IMR-90 (cell line): ENCODE data around the gene TNF. TPM values are rescaled to one million over a fixed set of nuclear protein-coding genes. Genes with fewer than 3 reads are reported as not detected.

Source experiments
- ATAC-seq: fragments of 200-7000 bp; cut with Tn5 transposase; 2 replicates; pipeline ENCODE4 v1.9.1; 2020; ENCODE audit warnings: low read depth, mild to moderate bottlenecking, moderate library complexity
- Bru-seq: library from RNA; stranded (reverse); fragments of 400-500 nt; gene quantifications from one replicate; lab custom pipeline; 2021; lab: Mats Ljungman, UMichigan
- BruChase-seq, 2 experiments: library from RNA; stranded (reverse); fragments of 400-500 nt; gene quantifications; one replicate each; lab custom pipeline; 2021; lab: Mats Ljungman, UMichigan
- BruUV-seq: library from RNA; stranded (reverse); fragments of 400-500 nt; replicated peaks from 2 replicates; lab custom pipeline; 2021; lab: Mats Ljungman, UMichigan
- CTCF ChIA-PET: fragments of 300-600 bp; formaldehyde crosslinking; extraction: SDS; loops from one replicate; lab custom pipeline; 2021; ENCODE audit warnings: antibody characterized with exemption; lab: Yijun Ruan, JAX
- POLR2A ChIA-PET: fragments of 300-600 bp; sonication (Branson Sonifier 250); formaldehyde crosslinking; loops from one replicate; lab custom pipeline; 2022; ENCODE audit warnings: antibody characterized with exemption; ENCODE audit not compliant: unreplicated experiment; lab: Charles Lee
- DNase-seq: peaks from one replicate; pipeline ENCODE4 v3.0.0; 2013
- H2AFZ ChIP-seq: replicated peaks from 2 replicates; pipeline ENCODE3; 2013; ENCODE audit warnings: low read length, mild to moderate bottlenecking; ENCODE audit not compliant: poor library complexity
- H2AK5ac ChIP-seq: 2 replicates; pipeline ENCODE4 v1.6.1; 2013; ENCODE audit warnings: low read depth, low read length, inconsistent platforms
- H2AK9ac ChIP-seq: replicated peaks from 2 replicates; pipeline ENCODE3; 2013; ENCODE audit warnings: mild to moderate bottlenecking, low read depth, low read length, moderate library complexity; ENCODE audit not compliant: poor library complexity
- H2BK120ac ChIP-seq: 2 replicates; pipeline ENCODE4 v1.6.1; 2013; ENCODE audit warnings: low read depth, low read length, inconsistent platforms
- H2BK15ac ChIP-seq: 3 replicates; pipeline ENCODE4 v1.6.1; 2013; ENCODE audit warnings: low read depth, low read length, inconsistent platforms
- H2BK20ac ChIP-seq: 2 replicates; pipeline ENCODE4 v1.6.1; 2013; ENCODE audit warnings: low read depth, mild to moderate bottlenecking, inconsistent platforms, low read length, moderate library complexity
- H2BK5ac ChIP-seq: 2 replicates; pipeline ENCODE4 v1.6.1; 2013; ENCODE audit warnings: mild to moderate bottlenecking, low read depth, low read length, inconsistent platforms; ENCODE audit not compliant: poor library complexity, severe bottlenecking
- H3K14ac ChIP-seq: replicated peaks from 2 replicates; pipeline ENCODE4 v1.6.1; 2013; ENCODE audit warnings: low read depth, low read length, inconsistent platforms
- H3K18ac ChIP-seq: 2 replicates; pipeline ENCODE4 v1.6.1; 2013; ENCODE audit warnings: low read depth, low read length, control low read depth
- H3K23ac ChIP-seq: 2 replicates; pipeline ENCODE4 v1.6.1; 2013; ENCODE audit warnings: low read depth, low read length, inconsistent platforms
- H3K27ac ChIP-seq: 2 replicates; pipeline ENCODE4 v1.5.1; 2013; ENCODE audit warnings: mild to moderate bottlenecking, control low read depth, low read length; ENCODE audit not compliant: insufficient read depth
- H3K27me3 ChIP-seq: 2 replicates; pipeline ENCODE4 v1.6.1; 2013; ENCODE audit warnings: low read length; ENCODE audit not compliant: control insufficient read depth, insufficient read depth
- H3K36me3 ChIP-seq: 2 replicates; pipeline ENCODE4 v1.6.1; 2013; ENCODE audit warnings: low read length, mixed read lengths; ENCODE audit not compliant: control insufficient read depth, insufficient read depth
- H3K4ac ChIP-seq: 2 replicates; pipeline ENCODE4 v1.6.1; 2013; ENCODE audit warnings: low read depth, low read length, inconsistent platforms
- H3K4me1 ChIP-seq: 2 replicates; pipeline ENCODE4 v1.6.1; 2013; ENCODE audit warnings: low read length, mixed read lengths; ENCODE audit not compliant: control insufficient read depth, insufficient read depth
- H3K4me2 ChIP-seq: 2 replicates; pipeline ENCODE4 v1.6.1; 2013; ENCODE audit warnings: low read depth, mild to moderate bottlenecking, control low read depth, low read length, moderate library complexity
- H3K4me3 ChIP-seq: 2 replicates; pipeline ENCODE4 v1.5.1; 2013; ENCODE audit warnings: low read depth, mild to moderate bottlenecking, control low read depth, low read length, moderate library complexity; ENCODE audit not compliant: insufficient read depth
- H3K56ac ChIP-seq: 2 replicates; pipeline ENCODE4 v1.6.1; 2013; ENCODE audit warnings: low read length, inconsistent platforms; ENCODE audit not compliant: insufficient read depth; ENCODE audit errors: extremely low read depth
- H3K79me1 ChIP-seq, 2 experiments: 2 replicates each; pipeline ENCODE4 v1.6.1; 2013; ENCODE audit warnings: low read length in 2 of 2, inconsistent platforms in 1 of 2, low read depth in 1 of 2
- H3K9ac ChIP-seq: 2 replicates; pipeline ENCODE4 v1.6.1; 2013; ENCODE audit warnings: low read depth, low read length, control low read depth
- H3K9me1 ChIP-seq: 2 replicates; pipeline ENCODE4 v1.6.1; 2013; ENCODE audit warnings: low read length, inconsistent platforms; ENCODE audit not compliant: insufficient read depth
- H3K9me3 ChIP-seq: 2 replicates; pipeline ENCODE4 v1.6.1; 2013; ENCODE audit warnings: low read length; ENCODE audit not compliant: control insufficient read depth, insufficient read depth
- H4K20me1 ChIP-seq: 2 replicates; pipeline ENCODE4 v1.6.1; 2013; ENCODE audit warnings: low read length, inconsistent platforms; ENCODE audit not compliant: insufficient read depth
- H4K5ac ChIP-seq: 2 replicates; pipeline ENCODE4 v1.6.1; 2013; ENCODE audit warnings: mild to moderate bottlenecking, low read depth, low read length, control low read depth
- H4K8ac ChIP-seq, 2 experiments: 2 replicates each; pipeline ENCODE4 v1.6.1; 2013; ENCODE audit warnings: low read depth in 2 of 2, low read length in 2 of 2, control low read depth in 1 of 2, inconsistent platforms in 1 of 2
- H4K91ac ChIP-seq: 2 replicates; pipeline ENCODE4 v1.6.1; 2013; ENCODE audit warnings: low read depth, low read length, inconsistent platforms; ENCODE audit not compliant: insufficient read depth
- BHLHE40 ChIP-seq: fragments of 150-350 bp; IDR thresholded peaks from 2 replicates; pipeline ENCODE4 v1.6.1; 2016; ENCODE audit warnings: mild to moderate bottlenecking, low read depth, low read length
- CEBPB ChIP-seq: IDR thresholded peaks from 2 replicates; pipeline ENCODE4 v1.6.1; 2012; ENCODE audit warnings: low read depth, low read length, improper control_type of control experiment
- CHD1 ChIP-seq: IDR thresholded peaks from 2 replicates; pipeline ENCODE4 v1.6.1; 2012; ENCODE audit warnings: low read depth, low read length, improper control_type of control experiment
- CTCF ChIP-seq: conservative IDR thresholded peaks from 2 replicates; pipeline ENCODE4 v1.5.1; 2012; ENCODE audit warnings: mild to moderate bottlenecking, low read depth, low read length, improper control_type of control experiment
- ELK1 ChIP-seq: fragments of 150-350 bp; IDR thresholded peaks from 2 replicates; pipeline ENCODE4 v1.6.1; 2016; ENCODE audit warnings: low read depth, mild to moderate bottlenecking, low read length, moderate library complexity, borderline replicate concordance
- FOS ChIP-seq: fragments of 150-350 bp; IDR thresholded peaks from 2 replicates; pipeline ENCODE4 v1.6.1; 2016; ENCODE audit warnings: low read depth, low read length
- MAFK ChIP-seq: IDR thresholded peaks from 2 replicates; pipeline ENCODE4 v1.6.1; 2012; ENCODE audit warnings: low read depth, low read length, improper control_type of control experiment
- MXI1 ChIP-seq: IDR thresholded peaks from 2 replicates; pipeline ENCODE4 v1.6.1; 2012; ENCODE audit warnings: low read depth, mild to moderate bottlenecking, low read length, moderate library complexity, borderline replicate concordance
- NFE2L2 ChIP-seq: fragments of 150-350 bp; IDR thresholded peaks from 2 replicates; pipeline ENCODE4 v1.6.1; 2016; ENCODE audit warnings: low read depth, mild to moderate bottlenecking, low read length
- POLR2A ChIP-seq: IDR thresholded peaks from 2 replicates; pipeline ENCODE4 v1.6.1; 2012; ENCODE audit warnings: mild to moderate bottlenecking, low read depth, low read length
- RAD21 ChIP-seq: IDR thresholded peaks from 2 replicates; pipeline ENCODE4 v1.6.1; 2012; ENCODE audit warnings: low read length, improper control_type of control experiment
- RCOR1 ChIP-seq: IDR thresholded peaks from 2 replicates; pipeline ENCODE4 v1.6.1; 2012; ENCODE audit warnings: mild to moderate bottlenecking, low read length, improper control_type of control experiment; ENCODE audit not compliant: insufficient replicate concordance
- RFX5 ChIP-seq: IDR thresholded peaks from 2 replicates; pipeline ENCODE4 v1.8.0; 2012; ENCODE audit warnings: low read depth, mild to moderate bottlenecking, low read length, moderate library complexity
- SMC3 ChIP-seq: fragments of 150-350 bp; IDR thresholded peaks from 2 replicates; pipeline ENCODE4 v1.6.1; 2016; ENCODE audit warnings: low read depth, mild to moderate bottlenecking, antibody characterized with exemption, low read length, moderate library complexity
- USF2 ChIP-seq: fragments of 150-350 bp; IDR thresholded peaks from 2 replicates; pipeline ENCODE4 v1.6.1; 2017; ENCODE audit warnings: mild to moderate bottlenecking, antibody characterized with exemption, low read length, low read depth
- WGBS, 2 experiments: methylation state at CpG; one replicate each; pipeline versions ENCODE4 v1.1.5 to v1.1.7; 2013; ENCODE audit warnings: missing lambda C conversion rate in 2 of 2; ENCODE audit not compliant: insufficient read length in 1 of 2; ENCODE audit errors: extremely low coverage in 2 of 2; 5-methylcytosine and 5-hydroxymethylcytosine counted together
- dilution Hi-C: fragments of 300-500 bp; cut with HindIII; formaldehyde crosslinking; loops from one replicate; pipeline ENCODE4 v1.14.3; 2018; ENCODE audit warnings: low sequenced_read_pairs; ENCODE audit not compliant: unreplicated experiment
- in situ Hi-C: fragments of 300-500 bp; cut with MboI; formaldehyde crosslinking; loops from 3 replicates; pipeline ENCODE4 v1.14.3; 2019; ENCODE audit warnings: low sequenced_read_pairs, inconsistent platforms, mixed read lengths
- intact Hi-C: fragments of 100-400 bp; cut with micrococcal nuclease; formaldehyde crosslinking; loops from 2 replicates; pipeline ENCODE4 v1.10.0; 2022
- long read RNA-seq: library from polyadenylated mRNA; unstranded; transcript quantifications from one replicate; pipeline ENCODE4 v2.0.0, GENCODE V29; 2021; ENCODE audit not compliant: unreplicated experiment
- polyA plus RNA-seq, 3 experiments: library from polyadenylated mRNA; depleted of rRNA; stranded (reverse); fragments of >200 nt; gene quantifications; 2 replicates each; pipeline ENCODE4 v1.2.3, GENCODE V29; 2012; ENCODE audit warnings: low replicate concordance in 1 of 3
- total RNA-seq: library from RNA; depleted of rRNA; stranded (reverse); fragments of >200 nt; gene quantifications from 2 replicates; pipeline ENCODE4 v1.2.3, GENCODE V29; 2012; rRNA removed

Gene TNF
- total RNA-seq (not detected in 2 replicates), polyA plus RNA-seq (2012; rRNA removed) (not detected in 2 replicates), Bru-seq, nascent RNA (not detected), BruChase-seq, experiment 1, labeled RNA remaining after a 6-hour chase (percentile 23 among the genes with signal in this experiment), BruChase-seq, experiment 2, labeled RNA remaining after a 2-hour chase (not detected)
- not detected in 2 replicates for polyA plus RNA-seq (2012; cell fraction: cytosol; rRNA removed)
- 0.03 TPM in 1 of 2 replicates, not detected in the other for polyA plus RNA-seq (2012; cell fraction: nucleus; rRNA removed; ENCODE audit: low replicate concordance)
- long read RNA-seq: 0 reads

- Histone ChIP-seq H3K9me1 (no peaks in the 10 kb centered on the region), H4K5ac (no peak within 1 kb of the TSS), H3K14ac (no peak within 1 kb of the TSS), H3K36me3 (no peaks in the 10 kb centered on the region), H2BK120ac (no peak within 1 kb of the TSS), H3K27me3 (peaks cover 33% of the 10 kb centered on the region), H3K4me2 (no peak within 1 kb of the TSS), H3K4ac (no peak within 1 kb of the TSS), H4K91ac (no peak within 1 kb of the TSS), H3K4me3 (no peak within 1 kb of the TSS), H3K4me1 (no peaks in the 10 kb centered on the region), H2BK15ac (no peak within 1 kb of the TSS), H3K9ac (no peak within 1 kb of the TSS), H3K23ac (no peak within 1 kb of the TSS), H2AK9ac (no peak within 1 kb of the TSS), H3K27ac (no peak within 1 kb of the TSS), H3K18ac (no peak within 1 kb of the TSS), H2AK5ac (no peak within 1 kb of the TSS), H2BK5ac (no peak within 1 kb of the TSS), H2AFZ (peak within 1 kb of the TSS; percentile 21), H4K20me1 (no peaks in the 10 kb centered on the region), H3K9me3 (no peaks in the 10 kb centered on the region), H2BK20ac (no peak within 1 kb of the TSS), H3K56ac (no peak within 1 kb of the TSS), H4K8ac (no peak within 1 kb of the TSS), H3K79me1 (no peaks in the 10 kb centered on the region)
- no TSS peak for BruUV-seq
- ATAC-seq: no peak
- no peak for DNase-seq
- POLR2A ChIA-PET: no interaction called here
- CTCF ChIA-PET: no interaction called here
- in situ Hi-C loops (no loop called here), dilution Hi-C loops (no loop called here), intact Hi-C loops (no loop called here)
- 93% methylated on average over 5 of the region's 19 CpGs; no CpG with 5 or more reads in 1 of the 2 experiments for WGBS, 2 experiments
- TF ChIP-seq RAD21 (no peak), BHLHE40 (no peak), SMC3 (no peak), POLR2A (no peak), MAFK (no peak), RFX5 (no peak), CTCF (no peak), CHD1 (no peak), USF2 (no peak), CEBPB (no peak), NFE2L2 (no peak), ELK1 (no peak), FOS (no peak), MXI1 (no peak), RCOR1 (no peak)
These were observed at the start of gene TNF for GRCh38 chr6:31575335-31575901. TNF (plus strand) TSS chr6:31575565; CDS start chr6:31575742, 177 bp downstream.
